H1 (cell line): Measurements from ENCODE around the gene PID1.

Experiments
- CTCF ChIP-seq, 3 experiments: IDR thresholded peaks; 1 replicate in 2 of 3; 2 replicates in 1 of 3; pipeline versions ENCODE4 v1.5.1 to v1.6.1; 2011; ENCODE audit warnings: low read length in 3 of 3, mild to moderate bottlenecking in 3 of 3, inconsistent platforms in 2 of 3, low read depth in 1 of 3, moderate library complexity in 1 of 3; ENCODE audit not compliant: insufficient read depth in 1 of 3; ENCODE audit errors: control extremely low read depth in 1 of 3
- EZH2 ChIP-seq: fragments of 200-600 bp; sonication (generic); IDR thresholded peaks from 2 replicates; pipeline ENCODE4 v1.7.1; 2012; ENCODE audit warnings: low read depth, mild to moderate bottlenecking, moderate library complexity, low read length, inconsistent platforms; ENCODE audit not compliant: severe bottlenecking
- JUND ChIP-seq: IDR thresholded peaks from 2 replicates; pipeline ENCODE4 v1.6.1; 2011; ENCODE audit warnings: mild to moderate bottlenecking, improper control_type of control experiment, low read length
- POLR2A ChIP-seq, 2 experiments: IDR thresholded peaks; 1 replicate in 1 of 2; 2 replicates in 1 of 2; pipeline ENCODE4 v1.6.1; 2011; ENCODE audit warnings: low read depth in 2 of 2, low read length in 2 of 2, mild to moderate bottlenecking in 2 of 2; ENCODE audit errors: control extremely low read depth in 1 of 2

GRCh38 chr2:229300790-229301189, 29.7 kb upstream of the PID1 start:
- TF ChIP-seq CTCF (IDR thresholded peaks at IDR 0.05; ENCODE audit: control extremely low read depth in 1 of 3, insufficient read depth in 1 of 3, low read depth in 1 of 3, low read length in 3 of 3) (no peak), JUND (no peak), EZH2 (no peak), POLR2A (IDR thresholded peaks at IDR 0.05; ENCODE audit: control extremely low read depth in 1 of 2, low read depth in 2 of 2, low read length in 2 of 2) (no peak)
